Neural progenitor cell (in vitro differentiated cells): ENCODE measurements around the gene NECTIN3.

ENCODE experiments used
- EZH2phosphoT487 ChIP-seq: fragments of 200-600 bp; sonication (generic); IDR thresholded peaks from 2 replicates; pipeline ENCODE4 v1.6.1; 2017; ENCODE audit warnings: antibody characterized with exemption
- TF ChIP-seq, protein P1 (sequence below): fragments of 200-600 bp; sonication (generic); IDR thresholded peaks from 2 replicates; pipeline ENCODE4 v1.5.1; 2017; ENCODE audit warnings: antibody characterized with exemption, mild to moderate bottlenecking

- TF ChIP-seq, protein P1, sequence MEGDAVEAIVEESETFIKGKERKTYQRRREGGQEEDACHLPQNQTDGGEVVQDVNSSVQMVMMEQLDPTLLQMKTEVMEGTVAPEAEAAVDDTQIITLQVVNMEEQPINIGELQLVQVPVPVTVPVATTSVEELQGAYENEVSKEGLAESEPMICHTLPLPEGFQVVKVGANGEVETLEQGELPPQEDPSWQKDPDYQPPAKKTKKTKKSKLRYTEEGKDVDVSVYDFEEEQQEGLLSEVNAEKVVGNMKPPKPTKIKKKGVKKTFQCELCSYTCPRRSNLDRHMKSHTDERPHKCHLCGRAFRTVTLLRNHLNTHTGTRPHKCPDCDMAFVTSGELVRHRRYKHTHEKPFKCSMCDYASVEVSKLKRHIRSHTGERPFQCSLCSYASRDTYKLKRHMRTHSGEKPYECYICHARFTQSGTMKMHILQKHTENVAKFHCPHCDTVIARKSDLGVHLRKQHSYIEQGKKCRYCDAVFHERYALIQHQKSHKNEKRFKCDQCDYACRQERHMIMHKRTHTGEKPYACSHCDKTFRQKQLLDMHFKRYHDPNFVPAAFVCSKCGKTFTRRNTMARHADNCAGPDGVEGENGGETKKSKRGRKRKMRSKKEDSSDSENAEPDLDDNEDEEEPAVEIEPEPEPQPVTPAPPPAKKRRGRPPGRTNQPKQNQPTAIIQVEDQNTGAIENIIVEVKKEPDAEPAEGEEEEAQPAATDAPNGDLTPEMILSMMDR: no peak
- no peak for TF ChIP-seq EZH2phosphoT487
Observed at GRCh38 chr3:111047812-111048435, 23.7 kb upstream of the NECTIN3 start.
